ENCODE results near the gene PIP4P1.

DNA sequence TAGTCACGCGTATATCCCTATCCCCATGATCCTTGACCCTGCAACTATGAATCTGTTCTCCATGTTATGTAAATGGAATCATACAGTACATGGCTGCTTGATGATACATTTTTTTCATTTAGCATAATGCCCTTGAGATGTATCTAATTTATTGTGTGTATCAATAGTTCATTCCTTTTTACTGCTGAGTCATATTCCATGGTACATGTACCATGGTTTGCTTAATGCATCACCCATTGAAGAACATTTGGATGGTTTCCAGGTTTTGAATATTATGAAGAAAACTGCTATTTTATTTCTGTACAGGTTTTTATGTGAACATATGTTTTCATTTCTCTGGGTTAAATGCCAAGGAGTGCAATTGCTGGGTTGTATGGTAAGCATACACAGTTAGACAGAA is 40.1 kb upstream of the PIP4P1 start:
- no peak for TF ChIP-seq EP300 (IDR thresholded peaks at IDR 0.05; ENCODE audit: low read depth in 2 of 2, low read length in 2 of 2)
- no peak for TF ChIP-seq EP300 (CRISPR knock-in tag; IDR thresholded peaks at IDR 0.05; ENCODE audit: borderline replicate concordance)
- TF ChIP-seq ZNF768 (CRISPR knock-in tag; IDR thresholded peaks at IDR 0.05): no peak
